ENCODE data around the gene ADRA2C. TPM values are rescaled to one million over a fixed set of nuclear protein-coding genes. Genes with fewer than 3 reads are reported as not detected.
"Not testable (repeated sequence)": the region's sequence is repeated elsewhere in the genome, so short reads cannot be mapped to it uniquely, and the experiment has no call there.

The ADRA2C gene
- total and polyA plus RNA-seq, 2 experiments from 2014 or later, result 6.3 to 7.7 TPM

- WGBS (ENCODE audit: low lambda C conversion rate, missing lambda C conversion rate), result 79% methylated on average over 6 of the region's 6 CpGs
- Histone ChIP-seq H3K27ac (no peak overlapping the region), H3K79me2 (no peaks in the 10 kb centered on the region), H4K20me1 (ENCODE audit: insufficient read depth, poor library complexity, severe bottlenecking) (no peaks in the 10 kb centered on the region), H3K27me3 (no peaks in the 10 kb centered on the region), H2AFZ (no peak overlapping the region), H3K9me2 (replicated peaks; ENCODE audit: insufficient read depth) (no peaks in the 10 kb centered on the region), H3K9me3 (ENCODE audit: low read depth) (no peaks in the 10 kb centered on the region), H3K4me2 (no peak overlapping the region), H3K4me1 (ENCODE audit: insufficient read depth) (peaks cover 5% of the 10 kb centered on the region), H3K36me3 (replicated peaks; ENCODE audit: insufficient read depth, low read depth) (no peaks in the 10 kb centered on the region), H3K4me3 (no peak overlapping the region)
- DNase-seq (ENCODE audit: low spot score), result no peak
- TF ChIP-seq EZH2phosphoT487 (IDR thresholded peaks at IDR 0.05; ENCODE audit: low read depth, severe bottlenecking, unreplicated experiment), result no peak
- TF ChIP-seq, protein P1, sequence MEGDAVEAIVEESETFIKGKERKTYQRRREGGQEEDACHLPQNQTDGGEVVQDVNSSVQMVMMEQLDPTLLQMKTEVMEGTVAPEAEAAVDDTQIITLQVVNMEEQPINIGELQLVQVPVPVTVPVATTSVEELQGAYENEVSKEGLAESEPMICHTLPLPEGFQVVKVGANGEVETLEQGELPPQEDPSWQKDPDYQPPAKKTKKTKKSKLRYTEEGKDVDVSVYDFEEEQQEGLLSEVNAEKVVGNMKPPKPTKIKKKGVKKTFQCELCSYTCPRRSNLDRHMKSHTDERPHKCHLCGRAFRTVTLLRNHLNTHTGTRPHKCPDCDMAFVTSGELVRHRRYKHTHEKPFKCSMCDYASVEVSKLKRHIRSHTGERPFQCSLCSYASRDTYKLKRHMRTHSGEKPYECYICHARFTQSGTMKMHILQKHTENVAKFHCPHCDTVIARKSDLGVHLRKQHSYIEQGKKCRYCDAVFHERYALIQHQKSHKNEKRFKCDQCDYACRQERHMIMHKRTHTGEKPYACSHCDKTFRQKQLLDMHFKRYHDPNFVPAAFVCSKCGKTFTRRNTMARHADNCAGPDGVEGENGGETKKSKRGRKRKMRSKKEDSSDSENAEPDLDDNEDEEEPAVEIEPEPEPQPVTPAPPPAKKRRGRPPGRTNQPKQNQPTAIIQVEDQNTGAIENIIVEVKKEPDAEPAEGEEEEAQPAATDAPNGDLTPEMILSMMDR (IDR thresholded peaks at IDR 0.05; ENCODE audit: poor library complexity), result no peak
- TF ChIP-seq EZH2 (IDR thresholded peaks at IDR 0.05; ENCODE audit: borderline replicate concordance), result no peak
Observed at GRCh38 chr4:3814053-3814570, 47.9 kb downstream of the ADRA2C start.

DNA sequence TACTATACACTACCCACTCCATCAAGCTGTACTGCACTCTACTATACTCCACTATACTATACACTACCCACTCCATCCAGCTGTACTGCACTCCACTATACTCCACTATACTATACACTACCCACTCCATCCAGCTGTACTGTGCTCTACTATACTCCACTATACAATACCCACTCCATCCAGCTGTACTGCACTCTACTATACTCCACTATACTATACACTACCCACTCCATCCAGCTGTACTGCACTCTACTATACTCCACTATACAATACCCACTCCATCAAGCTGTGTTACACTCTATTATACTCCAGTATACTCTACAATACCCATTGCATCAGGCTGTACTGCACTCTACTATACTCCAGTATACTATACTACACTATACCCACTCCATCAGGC, 48.7 kb downstream of the ADRA2C start:
- not testable (repeated sequence) for H3K9me3 ChIP-seq (ENCODE audit: low read depth); H3K36me3 ChIP-seq (replicated peaks; ENCODE audit: insufficient read depth, low read depth); H3K79me2 ChIP-seq; H3K27me3 ChIP-seq; H3K4me1 ChIP-seq (ENCODE audit: insufficient read depth); DNase-seq (ENCODE audit: low spot score); H3K4me3 ChIP-seq; H2AFZ ChIP-seq; H3K9me2 ChIP-seq (replicated peaks; ENCODE audit: insufficient read depth); H3K27ac ChIP-seq; H3K4me2 ChIP-seq; H4K20me1 ChIP-seq (ENCODE audit: insufficient read depth, poor library complexity, severe bottlenecking)

DNA sequence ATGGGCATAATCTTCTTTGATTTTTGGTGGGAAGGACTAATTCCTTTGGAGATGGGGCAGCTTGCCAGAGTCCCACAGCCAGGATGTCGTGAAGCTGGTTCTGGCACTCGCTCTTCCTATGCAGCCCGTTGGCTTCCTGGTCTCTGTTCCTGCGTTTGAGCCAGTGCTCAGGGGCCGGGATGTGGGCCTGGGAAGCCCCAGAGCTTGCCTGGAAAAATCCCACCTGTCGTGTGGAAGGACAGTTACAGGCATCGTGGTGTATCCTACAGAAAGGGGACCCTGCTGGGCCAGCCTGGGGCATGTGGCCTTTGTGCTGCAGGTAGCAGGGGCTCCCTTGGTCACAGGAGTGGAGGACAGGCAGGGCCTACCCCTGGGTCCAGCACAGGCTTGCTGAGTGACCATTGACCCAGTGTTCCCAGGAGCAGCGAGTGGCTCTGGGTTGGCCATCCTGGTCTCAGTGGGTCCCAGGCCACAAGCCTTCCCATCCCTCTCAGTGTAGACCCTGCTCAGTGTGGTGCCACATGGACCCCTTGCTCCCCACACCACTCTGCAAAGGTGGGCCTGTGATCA, 50.2 kb downstream of the ADRA2C start:
- TF ChIP-seq EZH2 (IDR thresholded peaks at IDR 0.05; ENCODE audit: borderline replicate concordance) (no peak), EZH2phosphoT487 (IDR thresholded peaks at IDR 0.05; ENCODE audit: low read depth, severe bottlenecking, unreplicated experiment) (no peak)
- TF ChIP-seq, protein P1 (IDR thresholded peaks at IDR 0.05; ENCODE audit: poor library complexity), result no peak
- no peaks in the 10 kb centered on the region for H3K36me3 ChIP-seq (replicated peaks; ENCODE audit: insufficient read depth, low read depth)
- H3K9me3 ChIP-seq (ENCODE audit: low read depth), result no peaks in the 10 kb centered on the region
- no peaks in the 10 kb centered on the region for H3K9me2 ChIP-seq (replicated peaks; ENCODE audit: insufficient read depth)
- peaks cover 10% of the 10 kb centered on the region for H3K4me1 ChIP-seq (ENCODE audit: insufficient read depth)
- no peaks in the 10 kb centered on the region for H4K20me1 ChIP-seq (ENCODE audit: insufficient read depth, poor library complexity, severe bottlenecking)
- WGBS (ENCODE audit: low lambda C conversion rate, missing lambda C conversion rate), result 85% methylated on average over 8 of the region's 8 CpGs
- H2AFZ ChIP-seq, result no peak overlapping the region
- no peak for DNase-seq (ENCODE audit: low spot score)
- H3K27ac ChIP-seq, result no peak overlapping the region
- no peaks in the 10 kb centered on the region for H3K79me2 ChIP-seq
- H3K4me3 ChIP-seq, result no peak overlapping the region
- H3K4me2 ChIP-seq, result no peak overlapping the region
- H3K27me3 ChIP-seq, result no peaks in the 10 kb centered on the region

- H3K4me2 ChIP-seq, result no peak overlapping the region
- no peak overlapping the region for H3K27ac ChIP-seq
- no peaks in the 10 kb centered on the region for H4K20me1 ChIP-seq (ENCODE audit: insufficient read depth, poor library complexity, severe bottlenecking)
- H3K9me3 ChIP-seq (ENCODE audit: low read depth), result no peaks in the 10 kb centered on the region
- TF ChIP-seq, protein P1 (IDR thresholded peaks at IDR 0.05; ENCODE audit: poor library complexity), result no peak
- TF ChIP-seq EZH2phosphoT487 (IDR thresholded peaks at IDR 0.05; ENCODE audit: low read depth, severe bottlenecking, unreplicated experiment), result no peak
- no peak for TF ChIP-seq EZH2 (IDR thresholded peaks at IDR 0.05; ENCODE audit: borderline replicate concordance)
- no peaks in the 10 kb centered on the region for H3K9me2 ChIP-seq (replicated peaks; ENCODE audit: insufficient read depth)
- no peak overlapping the region for H3K4me3 ChIP-seq
- no peaks in the 10 kb centered on the region for H3K27me3 ChIP-seq
- H3K36me3 ChIP-seq (replicated peaks; ENCODE audit: insufficient read depth, low read depth), result no peaks in the 10 kb centered on the region
- DNase-seq (ENCODE audit: low spot score), result no peak
- H2AFZ ChIP-seq, result no peak overlapping the region
- no peaks in the 10 kb centered on the region for H3K79me2 ChIP-seq
- peaks cover 10% of the 10 kb centered on the region for H3K4me1 ChIP-seq (ENCODE audit: insufficient read depth)
- 91% methylated on average over 12 of the region's 12 CpGs for WGBS (ENCODE audit: low lambda C conversion rate, missing lambda C conversion rate)
Observed at GRCh38 chr4:3816983-3817960, 51.1 kb downstream of the ADRA2C start.

Data from hepatocyte (in vitro differentiated cells).